Measurements from ENCODE around the gene IL13.

IL13 gene

GRCh38 chr5:132657676-132658380, at the start of gene IL13:
Gene IL13 (plus strand): TSS chr5:132658173. CDS start chr5:132658187, 14 bp downstream.
- H3K9me3 ChIP-seq (ENCODE audit: control insufficient read depth, insufficient read depth, low read length): no peaks in the 10 kb centered on the region
- no peaks in the 10 kb centered on the region for H3K79me2 ChIP-seq (ENCODE audit: control insufficient read depth, low read length)
- H3K4me2 ChIP-seq (ENCODE audit: low read length): no peak within 1 kb of the TSS
- H3K27ac ChIP-seq (ENCODE audit: low read depth, low read length): no peak within 1 kb of the TSS
- no peak within 1 kb of the TSS for H3K4me3 ChIP-seq (ENCODE audit: low read length)
- no peaks in the 10 kb centered on the region for H4K20me1 ChIP-seq (ENCODE audit: control insufficient read depth, insufficient read depth, low read depth, low read length)
- no peaks in the 10 kb centered on the region for H3K9me2 ChIP-seq (replicated peaks; ENCODE audit: control insufficient read depth, low read length)
- no peaks in the 10 kb centered on the region for H3K36me3 ChIP-seq (ENCODE audit: control insufficient read depth, low read length)
- H3K27me3 ChIP-seq (ENCODE audit: control insufficient read depth, low read length): peaks cover 5% of the 10 kb centered on the region; the same call in 1 of the 2 replicates
- TF ChIP-seq CTCF (IDR thresholded peaks at IDR 0.05; ENCODE audit: low read depth, low read length, poor library complexity, severe bottlenecking): no peak
- TF ChIP-seq EZH2phosphoT487 (IDR thresholded peaks at IDR 0.05; ENCODE audit: borderline replicate concordance, low read length): no peak
- H3K4me1 ChIP-seq (ENCODE audit: control insufficient read depth, low read length): no peaks in the 10 kb centered on the region
- no peaks in the 10 kb centered on the region for H3F3A ChIP-seq (ENCODE audit: control insufficient read depth, insufficient read depth)

GRCh38 chr5:132611965-132612364, 46.0 kb upstream of the IL13 start:
- Histone ChIP-seq H3K9me2 (replicated peaks; ENCODE audit: control insufficient read depth, low read length) (no peaks in the 10 kb centered on the region), H3K4me2 (ENCODE audit: low read length) (no peak overlapping the region), H3K4me1 (ENCODE audit: control insufficient read depth, low read length) (no peaks in the 10 kb centered on the region), H3K9me3 (ENCODE audit: control insufficient read depth, insufficient read depth, low read length) (no peaks in the 10 kb centered on the region), H3K27me3 (ENCODE audit: control insufficient read depth, low read length) (no peaks in the 10 kb centered on the region), H3K27ac (ENCODE audit: low read depth, low read length) (no peak overlapping the region), H3K4me3 (ENCODE audit: low read length) (no peak overlapping the region), H3K36me3 (ENCODE audit: control insufficient read depth, low read length) (peaks cover 80% of the 10 kb centered on the region), H3K79me2 (ENCODE audit: control insufficient read depth, low read length) (no peaks in the 10 kb centered on the region), H3F3A (ENCODE audit: control insufficient read depth, insufficient read depth) (peaks cover 6% of the 10 kb centered on the region; the same call in 1 of the 2 replicates), H4K20me1 (ENCODE audit: control insufficient read depth, insufficient read depth, low read depth, low read length) (no peaks in the 10 kb centered on the region)
- TF ChIP-seq CTCF (IDR thresholded peaks at IDR 0.05; ENCODE audit: low read depth, low read length, poor library complexity, severe bottlenecking) (no peak), EZH2phosphoT487 (IDR thresholded peaks at IDR 0.05; ENCODE audit: borderline replicate concordance, low read length) (no peak)

- H3K9me2 ChIP-seq (replicated peaks; ENCODE audit: control insufficient read depth, low read length): no peaks in the 10 kb centered on the region
- TF ChIP-seq CTCF (IDR thresholded peaks at IDR 0.05; ENCODE audit: low read depth, low read length, poor library complexity, severe bottlenecking) (no peak), EZH2phosphoT487 (IDR thresholded peaks at IDR 0.05; ENCODE audit: borderline replicate concordance, low read length) (no peak)
These were observed 45.1 kb upstream of the IL13 start for GRCh38 chr5:132612846-132613245.

More at GRCh38 chr5:132612846-132613245, 45.1 kb upstream of the IL13 start:
- Histone ChIP-seq H3K79me2 (ENCODE audit: control insufficient read depth, low read length) (no peaks in the 10 kb centered on the region), H4K20me1 (ENCODE audit: control insufficient read depth, insufficient read depth, low read depth, low read length) (no peaks in the 10 kb centered on the region), H3K4me1 (ENCODE audit: control insufficient read depth, low read length) (no peaks in the 10 kb centered on the region), H3K9me3 (ENCODE audit: control insufficient read depth, insufficient read depth, low read length) (no peaks in the 10 kb centered on the region), H3F3A (ENCODE audit: control insufficient read depth, insufficient read depth) (peaks cover 6% of the 10 kb centered on the region; the same call in 1 of the 2 replicates), H3K27ac (ENCODE audit: low read depth, low read length) (no peak overlapping the region), H3K36me3 (ENCODE audit: control insufficient read depth, low read length) (peaks cover 82% of the 10 kb centered on the region), H3K27me3 (ENCODE audit: control insufficient read depth, low read length) (no peaks in the 10 kb centered on the region), H3K4me2 (ENCODE audit: low read length) (no peak overlapping the region), H3K4me3 (ENCODE audit: low read length) (no peak overlapping the region)
